HepG2 (cell line): ENCODE measurements around the gene TMEM131. TPM values are rescaled to one million over a fixed set of nuclear protein-coding genes. Genes with fewer than 3 reads are reported as not detected.

Experiments used
- ATAC-seq: fragments of 200-7000 bp; cut with Tn5 transposase; 3 replicates; pipeline ENCODE4 v1.9.1; 2020; ENCODE audit warnings: mild to moderate bottlenecking, moderate library complexity
- BruUV-seq: library from RNA; stranded (reverse); fragments of 400-500 nt; replicated peaks from 2 replicates; lab custom pipeline; 2021; lab: Mats Ljungman, UMichigan
- CTCF ChIA-PET: fragments of 300-600 bp; formaldehyde crosslinking; extraction: SDS; loops from one replicate; lab custom pipeline; 2021; ENCODE audit warnings: low total read pairs, inconsistent platforms, low intra/inter-chr PET ratio; lab: Yijun Ruan, JAX
- POLR2A ChIA-PET: fragments of 350-600 bp; sonication (Branson Sonifier 250); formaldehyde crosslinking; loops from one replicate; lab custom pipeline; 2020; ENCODE audit warnings: antibody characterized with exemption, inconsistent platforms; lab: Yijun Ruan, JAX
- DNase-seq: peaks from one replicate; pipeline ENCODE4 v3.0.0-alpha.2; 2015; ENCODE audit warnings: low spot score
- FAIRE-seq: peaks from 3 replicates; lab custom pipeline; 2011; peaks lifted over from hg19 to GRCh38; lab: Jason Lieb, UNC
- H2AFZ ChIP-seq: one replicate; pipeline ENCODE4 v1.6.1; 2011; ENCODE audit warnings: low read length, inconsistent platforms
- H3K27ac ChIP-seq: fragments of 300-600 bp; 3 replicates; pipeline ENCODE4 v1.8.0; 2011; ENCODE audit warnings: mixed run types, mild to moderate bottlenecking, mixed read lengths, low read length, inconsistent platforms; ENCODE audit not compliant: insufficient read depth; ENCODE audit errors: extremely low read length
- H3K27me3 ChIP-seq, 2 experiments: fragments of 200-600 bp in 1 of 2; 2 replicates in 1 of 2; 3 replicates in 1 of 2; pipeline versions ENCODE4 v1.6.0 to v1.8.0; 2011; ENCODE audit warnings: low read length in 2 of 2, mild to moderate bottlenecking in 2 of 2, moderate library complexity in 2 of 2, inconsistent platforms in 1 of 2; ENCODE audit not compliant: insufficient read depth in 2 of 2, control insufficient read depth in 1 of 2
- H3K36me3 ChIP-seq, 2 experiments: fragments of 200-600 bp in 1 of 2; replicated peaks in 1 of 2; 2 replicates in 1 of 2; 3 replicates in 1 of 2; pipeline versions ENCODE4 v1.5.1 to v1.8.0; 2011; ENCODE audit warnings: low read length in 2 of 2, inconsistent platforms in 1 of 2; ENCODE audit not compliant: insufficient read depth in 2 of 2, control insufficient read depth in 1 of 2
- H3K4me1 ChIP-seq: 2 replicates; pipeline ENCODE4 v1.5.1; 2012; ENCODE audit warnings: low read length, inconsistent platforms; ENCODE audit not compliant: insufficient read depth
- H3K4me2 ChIP-seq: 2 replicates; pipeline ENCODE4 v1.6.0; 2011; ENCODE audit warnings: low read depth, low read length, inconsistent platforms
- H3K4me3 ChIP-seq, 3 experiments: fragments of 200-600 bp in 1 of 3; sonication (generic), shearing (Covaris generic) in 1 of 3; replicated peaks in 1 of 3; 2 replicates each; pipeline ENCODE4 v1.5.1; 2011 to 2016; ENCODE audit warnings: low read length in 3 of 3, inconsistent platforms in 2 of 3, low read depth in 2 of 3, mild to moderate bottlenecking in 2 of 3, control low read depth in 1 of 3, mixed read lengths in 1 of 3; ENCODE audit not compliant: insufficient read depth in 1 of 3
- H3K79me2 ChIP-seq: one replicate; pipeline ENCODE4 v1.6.1; 2011; ENCODE audit warnings: low read length, inconsistent platforms; ENCODE audit not compliant: insufficient read depth
- H3K9ac ChIP-seq: 2 replicates; pipeline ENCODE4 v1.6.0; 2011; ENCODE audit warnings: mild to moderate bottlenecking, low read depth, low read length, inconsistent platforms; ENCODE audit not compliant: insufficient read depth
- H3K9me3 ChIP-seq: 2 replicates; pipeline ENCODE4 v1.5.1; 2012; ENCODE audit warnings: mild to moderate bottlenecking, low read length
- H4K20me1 ChIP-seq: 2 replicates; pipeline ENCODE4 v1.6.0; 2011; ENCODE audit warnings: inconsistent platforms, mild to moderate bottlenecking, low read length, moderate library complexity; ENCODE audit not compliant: insufficient read depth
- ATRX ChIP-seq: sonication (generic); formaldehyde crosslinking; IDR thresholded peaks from 2 replicates; pipeline ENCODE4 v1.4.0; 2020; ENCODE audit warnings: missing genetic modification reagents, borderline replicate concordance
- CBFB ChIP-seq: sonication (generic); formaldehyde crosslinking; IDR thresholded peaks from 2 replicates; pipeline ENCODE4 v1.4.0; 2020; ENCODE audit warnings: missing genetic modification reagents
- NR0B2 ChIP-seq: sonication (generic); formaldehyde crosslinking; IDR thresholded peaks from 2 replicates; pipeline ENCODE4 v1.4.0; 2020; ENCODE audit warnings: mild to moderate bottlenecking, missing genetic modification reagents
- PCBP2 ChIP-seq: fragments of 200-400 bp; formaldehyde crosslinking; optimal IDR thresholded peaks from 2 replicates; pipeline ENCODE3; 2018; ENCODE audit warnings: low read length, low read depth; ENCODE audit not compliant: poor library complexity, severe bottlenecking
- RORA ChIP-seq: sonication (generic); formaldehyde crosslinking; IDR thresholded peaks from 2 replicates; pipeline ENCODE4 v1.5.0; 2020; ENCODE audit warnings: mild to moderate bottlenecking, missing genetic modification reagents, moderate library complexity
- ZBTB44 ChIP-seq: sonication (generic); formaldehyde crosslinking; IDR thresholded peaks from 2 replicates; pipeline ENCODE4 v1.4.0; 2020; ENCODE audit warnings: missing genetic modification reagents
- ZFP1 ChIP-seq: IDR thresholded peaks from 2 replicates; pipeline ENCODE4 v1.6.1; 2016
- ZNF17 ChIP-seq: sonication (generic); formaldehyde crosslinking; IDR thresholded peaks from 2 replicates; pipeline ENCODE4 v1.5.0; 2020; ENCODE audit warnings: mild to moderate bottlenecking, missing genetic modification reagents
- ZNF343 ChIP-seq: sonication (generic); formaldehyde crosslinking; IDR thresholded peaks from 2 replicates; pipeline ENCODE4 v1.4.0; 2020; ENCODE audit warnings: mild to moderate bottlenecking, missing genetic modification reagents
- ZNF639 ChIP-seq: conservative IDR thresholded peaks from 2 replicates; pipeline ENCODE4 v1.6.1; 2018; ENCODE audit warnings: missing genetic modification reagents
- ZNF678 ChIP-seq: sonication (generic); formaldehyde crosslinking; IDR thresholded peaks from 2 replicates; pipeline ENCODE4 v1.4.0; 2020; ENCODE audit warnings: mild to moderate bottlenecking, missing genetic modification reagents
- WGBS: methylation state at CpG from one replicate; pipeline ENCODE4 v1.1.6; 2017; ENCODE audit warnings: low lambda C conversion rate; 5-methylcytosine and 5-hydroxymethylcytosine counted together
- in situ Hi-C: cut with HindIII; loops from 2 replicates; pipeline ENCODE4 v1.10.0; 2017; ENCODE audit warnings: low pct_unique_long_range_greater_than_20kb; ENCODE audit not compliant: extremely low pct_ligation_motif_present
- intact Hi-C: fragments of 100-400 bp; cut with micrococcal nuclease; formaldehyde crosslinking; loops from one replicate; pipeline ENCODE4 v1.10.0; 2022; ENCODE audit not compliant: unreplicated experiment
- polyA plus RNA-seq, 8 experiments: library from polyadenylated mRNA; depleted of rRNA in 3 of 8; stranded (reverse) in 7 of 8; unstranded in 1 of 8; fragments of >200 nt; fragmentation: Illumina TruSeq in 4 of 8; extraction: Trizol in 4 of 8; gene quantifications; 2 replicates each; pipeline versions ENCODE4 v1.2.1 to v1.2.3, GENCODE V29; 2011 to 2016; ENCODE audit warnings: low read depth in 4 of 8, missing spikeins in 1 of 8, mixed read lengths in 1 of 8; ENCODE audit not compliant: insufficient read depth in 1 of 8
- total RNA-seq, 5 experiments: library from RNA; depleted of rRNA; stranded (reverse); fragments of >200 nt; fragmentation: Illumina TruSeq; extraction: Trizol; gene quantifications; 2 replicates each; pipeline ENCODE4 v1.2.3, GENCODE V29; 2016; ENCODE audit warnings: low read depth in 1 of 5
- TF ChIP-seq, protein P1 (sequence below): sonication (generic); formaldehyde crosslinking; IDR thresholded peaks from 2 replicates; pipeline ENCODE4 v1.4.0; 2020; ENCODE audit warnings: mild to moderate bottlenecking, missing genetic modification reagents
- TF ChIP-seq, protein P2 (sequence below): sonication (generic); formaldehyde crosslinking; IDR thresholded peaks from 2 replicates; pipeline ENCODE4 v1.4.0; 2020; ENCODE audit warnings: mild to moderate bottlenecking, missing genetic modification reagents, borderline replicate concordance

Gene TMEM131
- total and polyA plus RNA-seq, 2 of the 13 experiments (the other 11 are each of a cell fraction or from before 2014, with no cell fraction given): 17.9 to 19.5 TPM

- DNase-seq (no peak), FAIRE-seq (no peak), ATAC-seq (no peak)
- Histone ChIP-seq H3K27ac (no peak overlapping the region), H3K9ac (no peak overlapping the region), H4K20me1 (no peaks in the 10 kb centered on the region), H3K4me3 (no peak overlapping the region), H2AFZ (no peak overlapping the region), H3K9me3 (no peaks in the 10 kb centered on the region), H3K79me2 (no peaks in the 10 kb centered on the region), H3K4me2 (no peak overlapping the region), H3K4me1 (no peaks in the 10 kb centered on the region), H3K36me3 (peaks cover 2 to 39% of the 10 kb centered on the region in 2 experiments; a peak in 4 of 5 replicates), H3K27me3 (no peaks in the 10 kb centered on the region)
- ChIA-PET POLR2A (no interaction called here), CTCF (no interaction called here)
- intact Hi-C loops: no loop called here
- WGBS: 97% methylated on average over 2 of the region's 2 CpGs
- in situ Hi-C loops: no loop called here
- no TSS peak for BruUV-seq
- TF ChIP-seq ZNF343 (CRISPR knock-in tag) (no peak), CBFB (CRISPR knock-in tag) (no peak), RORA (CRISPR knock-in tag) (no peak), ZNF17 (no peak), NR0B2 (CRISPR knock-in tag) (no peak), ZFP1 (CRISPR knock-in tag) (no peak), ZBTB44 (CRISPR knock-in tag) (no peak), ZNF639 (no peak), ATRX (CRISPR knock-in tag) (no peak), ZNF678 (CRISPR knock-in tag) (no peak), PCBP2 (no peak)
- TF ChIP-seq, protein P1, sequence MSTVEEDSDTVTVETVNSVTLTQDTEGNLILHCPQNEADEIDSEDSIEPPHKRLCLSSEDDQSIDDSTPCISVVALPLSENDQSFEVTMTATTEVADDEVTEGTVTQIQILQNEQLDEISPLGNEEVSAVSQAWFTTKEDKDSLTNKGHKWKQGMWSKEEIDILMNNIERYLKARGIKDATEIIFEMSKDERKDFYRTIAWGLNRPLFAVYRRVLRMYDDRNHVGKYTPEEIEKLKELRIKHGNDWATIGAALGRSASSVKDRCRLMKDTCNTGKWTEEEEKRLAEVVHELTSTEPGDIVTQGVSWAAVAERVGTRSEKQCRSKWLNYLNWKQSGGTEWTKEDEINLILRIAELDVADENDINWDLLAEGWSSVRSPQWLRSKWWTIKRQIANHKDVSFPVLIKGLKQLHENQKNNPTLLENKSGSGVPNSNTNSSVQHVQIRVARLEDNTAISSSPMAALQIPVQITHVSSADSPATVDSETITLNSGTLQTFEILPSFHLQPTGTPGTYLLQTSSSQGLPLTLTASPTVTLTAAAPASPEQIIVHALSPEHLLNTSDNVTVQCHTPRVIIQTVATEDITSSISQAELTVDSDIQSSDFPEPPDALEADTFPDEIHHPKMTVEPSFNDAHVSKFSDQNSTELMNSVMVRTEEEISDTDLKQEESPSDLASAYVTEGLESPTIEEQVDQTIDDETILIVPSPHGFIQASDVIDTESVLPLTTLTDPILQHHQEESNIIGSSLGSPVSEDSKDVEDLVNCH (CRISPR knock-in tag): no peak
- TF ChIP-seq, protein P2, sequence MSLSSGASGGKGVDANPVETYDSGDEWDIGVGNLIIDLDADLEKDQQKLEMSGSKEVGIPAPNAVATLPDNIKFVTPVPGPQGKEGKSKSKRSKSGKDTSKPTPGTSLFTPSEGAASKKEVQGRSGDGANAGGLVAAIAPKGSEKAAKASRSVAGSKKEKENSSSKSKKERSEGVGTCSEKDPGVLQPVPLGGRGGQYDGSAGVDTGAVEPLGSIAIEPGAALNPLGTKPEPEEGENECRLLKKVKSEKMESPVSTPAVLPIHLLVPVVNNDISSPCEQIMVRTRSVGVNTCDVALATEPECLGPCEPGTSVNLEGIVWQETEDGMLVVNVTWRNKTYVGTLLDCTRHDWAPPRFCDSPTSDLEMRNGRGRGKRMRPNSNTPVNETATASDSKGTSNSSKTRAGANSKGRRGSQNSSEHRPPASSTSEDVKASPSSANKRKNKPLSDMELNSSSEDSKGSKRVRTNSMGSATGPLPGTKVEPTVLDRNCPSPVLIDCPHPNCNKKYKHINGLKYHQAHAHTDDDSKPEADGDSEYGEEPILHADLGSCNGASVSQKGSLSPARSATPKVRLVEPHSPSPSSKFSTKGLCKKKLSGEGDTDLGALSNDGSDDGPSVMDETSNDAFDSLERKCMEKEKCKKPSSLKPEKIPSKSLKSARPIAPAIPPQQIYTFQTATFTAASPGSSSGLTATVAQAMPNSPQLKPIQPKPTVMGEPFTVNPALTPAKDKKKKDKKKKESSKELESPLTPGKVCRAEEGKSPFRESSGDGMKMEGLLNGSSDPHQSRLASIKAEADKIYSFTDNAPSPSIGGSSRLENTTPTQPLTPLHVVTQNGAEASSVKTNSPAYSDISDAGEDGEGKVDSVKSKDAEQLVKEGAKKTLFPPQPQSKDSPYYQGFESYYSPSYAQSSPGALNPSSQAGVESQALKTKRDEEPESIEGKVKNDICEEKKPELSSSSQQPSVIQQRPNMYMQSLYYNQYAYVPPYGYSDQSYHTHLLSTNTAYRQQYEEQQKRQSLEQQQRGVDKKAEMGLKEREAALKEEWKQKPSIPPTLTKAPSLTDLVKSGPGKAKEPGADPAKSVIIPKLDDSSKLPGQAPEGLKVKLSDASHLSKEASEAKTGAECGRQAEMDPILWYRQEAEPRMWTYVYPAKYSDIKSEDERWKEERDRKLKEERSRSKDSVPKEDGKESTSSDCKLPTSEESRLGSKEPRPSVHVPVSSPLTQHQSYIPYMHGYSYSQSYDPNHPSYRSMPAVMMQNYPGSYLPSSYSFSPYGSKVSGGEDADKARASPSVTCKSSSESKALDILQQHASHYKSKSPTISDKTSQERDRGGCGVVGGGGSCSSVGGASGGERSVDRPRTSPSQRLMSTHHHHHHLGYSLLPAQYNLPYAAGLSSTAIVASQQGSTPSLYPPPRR (CRISPR knock-in tag): no peak
Measured at GRCh38 chr2:97816411-97816810, 179.3 kb downstream of the TMEM131 start.
